GM18519 (cell line): ENCODE data around the gene SRRD.

ENCODE experiments used
- ATAC-seq: cut with Tn5 transposase; IDR thresholded peaks from one replicate; pipeline ENCODE4 v1.9.1; 2021; ENCODE audit warnings: mild to moderate bottlenecking, moderate library complexity; ENCODE audit not compliant: unreplicated experiment, low FRiP score

SRRD gene

GRCh38 chr22:26480611-26480932 lies 3.1 kb upstream of the SRRD start:
- no peak for ATAC-seq

DNA sequence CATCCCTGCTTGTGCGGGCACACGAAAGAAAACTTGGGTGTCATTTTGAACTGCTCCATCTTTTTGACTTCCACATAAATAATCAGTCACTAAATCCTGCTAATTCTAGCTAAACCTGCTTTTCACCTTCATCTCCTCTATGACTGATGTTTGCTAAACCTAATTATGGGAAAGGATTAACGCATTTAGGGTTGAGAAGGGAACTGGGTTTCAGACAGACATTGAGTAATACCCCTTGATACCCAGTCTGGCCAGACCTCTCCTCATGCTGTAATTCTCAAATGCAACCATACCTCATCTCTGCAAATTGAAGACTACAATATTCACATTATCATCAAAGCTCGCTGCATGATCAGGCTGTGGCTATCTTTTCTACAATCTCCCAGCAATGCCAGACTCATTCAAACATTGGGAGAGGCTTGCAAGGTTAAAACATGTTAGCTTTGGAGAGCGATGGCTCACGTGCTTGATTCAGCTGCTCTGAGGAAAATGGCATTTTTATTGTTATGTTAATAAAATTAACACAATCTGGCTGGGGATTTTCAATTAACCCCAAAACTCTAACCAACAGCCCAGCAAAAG lies 2.5 kb upstream of the SRRD start:
- no peak for ATAC-seq

GRCh38 chr22:26481694-26482093 lies 2.0 kb upstream of the SRRD start:
- no peak for ATAC-seq

- ATAC-seq = no peak
Observed at GRCh38 chr22:26482161-26482560, 1.5 kb upstream of the SRRD start.

GRCh38 chr22:26483043-26483438 lies 636 bp upstream of the SRRD start:
- no peak for ATAC-seq

DNA sequence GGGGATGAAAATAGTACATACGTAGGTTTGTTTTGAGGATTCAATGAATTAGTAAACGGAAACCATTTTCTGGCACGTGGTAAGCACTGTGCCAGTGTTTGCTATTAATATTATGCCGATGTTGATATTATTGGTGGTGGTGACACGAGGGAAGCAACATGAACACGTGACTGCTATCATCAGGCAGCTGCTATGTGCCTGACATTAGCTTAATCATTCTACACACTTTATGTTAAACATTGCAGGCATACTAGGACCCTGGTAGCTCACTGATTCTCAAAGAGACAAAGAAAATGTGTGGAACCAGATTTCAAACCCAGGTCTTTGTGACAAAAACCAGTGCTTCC lies 656 bp downstream of the SRRD start:
- ATAC-seq = no peak

DNA sequence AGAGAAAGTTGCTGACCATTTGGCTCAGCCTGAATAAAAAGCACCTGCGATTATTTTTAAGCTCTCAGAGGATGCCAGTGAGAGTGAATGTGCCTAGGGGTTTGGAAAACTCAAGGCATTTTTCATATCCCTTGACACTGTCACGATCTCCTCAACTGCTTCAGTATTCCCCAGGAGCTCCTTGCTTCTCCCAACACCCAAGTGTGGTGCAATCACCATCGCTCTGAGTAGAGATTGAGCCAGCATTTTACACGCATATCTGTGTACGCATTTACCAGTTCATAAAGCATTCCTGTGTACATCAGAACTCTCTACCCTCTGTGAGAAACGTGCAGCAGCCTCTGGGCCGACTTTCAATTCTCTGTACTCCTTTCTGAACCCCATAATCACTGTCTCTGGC lies 1.3 kb downstream of the SRRD start:
- no peak for ATAC-seq

DNA sequence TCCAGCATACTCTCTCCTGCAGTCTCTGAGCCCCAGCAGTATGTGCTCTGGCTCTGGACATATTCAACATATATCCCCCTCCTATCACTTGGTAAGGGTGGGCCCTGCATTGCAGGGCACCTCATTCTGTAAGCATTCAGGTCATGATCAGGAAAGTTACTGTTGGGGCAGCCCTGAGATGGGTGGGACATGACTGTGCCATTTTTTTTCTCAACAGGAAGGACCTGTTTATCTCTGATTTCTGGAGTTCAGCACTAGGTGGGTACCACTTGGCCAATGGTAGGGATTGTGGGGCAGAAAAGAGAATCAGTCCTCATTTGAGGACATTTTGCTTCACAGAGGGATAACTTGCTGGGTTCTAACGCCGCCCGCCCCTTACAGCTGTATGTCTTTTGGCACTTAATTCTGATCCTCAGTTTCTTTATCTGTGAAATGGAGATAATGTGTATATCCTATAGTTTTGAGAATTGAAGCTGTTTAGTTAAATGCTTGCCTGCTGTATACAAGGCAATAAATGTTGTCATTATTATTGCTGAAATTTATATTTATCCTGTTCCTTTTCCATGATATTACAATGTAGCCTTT lies 2.2 kb downstream of the SRRD start:
- no peak for ATAC-seq

DNA sequence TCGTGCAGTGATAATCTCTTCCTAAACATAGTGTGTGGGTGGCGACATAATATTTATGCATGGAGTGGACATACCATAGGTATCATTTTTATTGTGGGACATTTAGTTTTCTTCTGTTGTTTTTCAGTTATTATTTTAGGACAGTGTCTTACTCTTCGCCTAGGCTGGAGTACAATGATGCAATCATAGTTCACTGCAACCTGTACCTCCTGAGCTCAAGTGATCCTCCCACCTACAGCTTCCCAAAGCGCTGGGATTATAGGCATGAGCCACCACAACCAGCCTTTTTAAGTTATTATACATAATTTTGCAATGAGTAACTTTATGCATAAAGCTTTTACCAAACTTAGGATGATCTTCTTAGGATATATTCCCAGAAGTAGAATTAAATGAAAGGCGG lies 2.7 kb downstream of the SRRD start:
- no peak for ATAC-seq

- ATAC-seq = no peak
Observed at GRCh38 chr22:26487996-26488395, 4.3 kb downstream of the SRRD start.

- ATAC-seq = no peak
Observed at GRCh38 chr22:26489447-26490036, 5.9 kb downstream of the SRRD start.

DNA sequence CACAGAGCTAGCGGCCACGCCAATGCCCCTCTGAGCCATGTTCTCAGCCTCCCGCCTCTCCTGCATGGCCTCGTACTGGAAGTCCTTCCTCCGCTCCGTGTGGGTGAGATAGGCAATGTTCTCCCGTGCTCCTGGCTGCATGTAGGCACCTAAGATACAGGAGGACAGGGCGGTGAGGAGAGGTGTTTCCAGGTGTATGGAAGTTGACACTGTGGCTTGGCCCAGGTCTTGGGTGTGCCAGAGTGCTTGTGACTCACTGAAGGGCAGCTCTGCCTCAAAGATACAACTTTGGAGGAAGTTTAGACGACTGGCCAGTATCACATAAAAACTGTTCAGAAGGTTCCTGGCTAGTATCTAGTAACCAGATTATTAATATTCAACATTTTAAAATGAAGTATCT lies 8.5 kb downstream of the SRRD start:
- no peak for ATAC-seq

GRCh38 chr22:26494506-26494905 lies 10.8 kb downstream of the SRRD start:
- ATAC-seq = no peak

DNA sequence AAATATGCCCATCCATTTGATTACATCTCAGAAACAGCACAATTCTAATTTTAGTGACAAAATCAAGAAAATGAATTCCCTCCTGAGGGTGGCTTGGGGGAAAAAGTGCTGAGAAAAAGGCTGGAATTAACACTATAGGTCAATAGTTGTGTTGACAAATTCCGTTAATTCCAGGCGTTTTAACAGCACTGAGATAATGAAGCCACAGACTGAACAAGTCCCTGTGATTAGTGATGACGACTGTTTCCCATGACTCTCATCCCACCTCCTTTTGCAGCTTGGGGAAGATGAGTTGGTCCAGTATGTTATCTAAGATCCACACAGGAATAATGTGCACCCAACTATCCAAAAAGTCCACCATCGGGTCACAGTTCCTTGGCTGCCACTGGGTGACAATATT lies 12.8 kb downstream of the SRRD start:
- no peak for ATAC-seq

- ATAC-seq = no peak
Observed at GRCh38 chr22:26499188-26499703, 15.6 kb downstream of the SRRD start.

GRCh38 chr22:26501996-26502395 lies 18.3 kb downstream of the SRRD start:
- ATAC-seq = no peak

GRCh38 chr22:26502688-26503561 lies 19.2 kb downstream of the SRRD start:
- no peak for ATAC-seq

- no peak for ATAC-seq
Observed at GRCh38 chr22:26503758-26504157, 20.1 kb downstream of the SRRD start.

- ATAC-seq = no peak
Observed at GRCh38 chr22:26508148-26508547, 24.5 kb downstream of the SRRD start.

DNA sequence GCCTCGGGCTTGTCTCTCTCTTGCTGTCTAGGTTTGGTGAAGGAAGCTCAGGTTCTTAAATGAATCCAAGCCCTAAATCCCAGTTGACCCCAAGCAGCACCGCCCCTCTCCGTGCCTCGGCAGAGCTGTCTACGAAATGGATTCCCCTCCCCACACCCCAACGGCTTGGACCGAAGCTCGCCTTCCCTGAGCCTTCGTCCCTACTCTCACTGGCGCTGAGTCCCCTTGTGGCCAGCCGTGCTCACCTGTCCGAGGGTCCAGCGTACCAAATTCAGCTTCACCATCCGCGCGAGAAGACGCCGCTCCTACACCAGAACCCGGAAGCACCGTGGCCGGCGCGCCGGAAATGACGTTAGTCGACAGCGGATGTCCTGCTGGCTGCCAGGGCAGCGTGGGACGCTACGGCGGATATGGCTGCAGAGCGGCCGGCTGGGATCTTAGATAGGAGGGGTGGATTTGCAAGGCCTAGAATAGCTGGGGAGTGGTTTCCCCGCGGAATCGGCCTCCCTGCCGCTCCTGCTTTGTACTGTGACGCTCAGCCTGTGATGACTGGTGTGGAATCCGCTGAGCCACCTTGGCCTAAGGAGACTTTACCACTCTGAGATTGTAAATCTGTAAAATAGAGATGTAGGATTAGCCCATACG lies 28.6 kb downstream of the SRRD start, which contains the start of gene TFIP11:
Gene TFIP11, minus strand, starts transcription at position 325 of the 645 bp plus-strand sequence. CDS start 2,201 bp downstream, outside the sequence.
- peak; percentile 83 for ATAC-seq

DNA sequence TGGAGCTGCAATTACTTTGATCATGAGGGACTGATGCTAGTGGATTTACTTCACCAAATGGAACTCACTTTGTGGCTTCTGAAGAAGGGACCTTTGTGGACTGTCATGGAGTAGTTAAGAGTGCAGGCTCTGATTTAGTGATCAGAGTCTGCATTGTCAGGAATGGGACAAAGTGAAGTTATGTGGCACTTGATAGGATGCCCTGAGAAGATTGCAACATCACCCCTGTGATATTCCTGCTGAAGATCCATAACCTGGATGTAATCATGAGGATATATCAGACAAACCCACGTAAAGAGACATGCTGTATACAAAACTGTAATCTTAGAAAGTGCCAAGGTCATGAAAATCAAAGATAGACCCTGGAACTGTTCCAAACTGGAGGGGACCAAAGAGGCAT lies 30.2 kb downstream of the SRRD start:
- no peak for ATAC-seq
